Neuronal stem cell (in vitro differentiated cells): Measurements from ENCODE around the gene MED13L.
"Not testable (repeated sequence)": the region's sequence is repeated elsewhere in the genome, so short reads cannot be mapped to it uniquely, and the experiment has no call there.

ENCODE experiments used
- DNase-seq: peaks from one replicate; pipeline ENCODE4 v3.0.0-alpha.2; 2013; ENCODE audit warnings: low spot score
- H2AFZ ChIP-seq: one replicate; pipeline ENCODE4 v1.6.1; 2013; ENCODE audit warnings: mild to moderate bottlenecking, low read length, inconsistent platforms
- H2AK5ac ChIP-seq: 2 replicates; pipeline ENCODE4 v1.6.1; 2013; ENCODE audit warnings: low read depth, mild to moderate bottlenecking, inconsistent platforms, low read length, moderate library complexity, mixed read lengths
- H2BK120ac ChIP-seq: 2 replicates; pipeline ENCODE4 v1.6.1; 2013; ENCODE audit warnings: low read depth, mild to moderate bottlenecking, inconsistent platforms, low read length, moderate library complexity, mixed read lengths
- H2BK12ac ChIP-seq: one replicate; pipeline ENCODE4 v1.6.1; 2013; ENCODE audit warnings: low read length, inconsistent platforms
- H2BK15ac ChIP-seq: 2 replicates; pipeline ENCODE4 v1.6.1; 2013; ENCODE audit warnings: mild to moderate bottlenecking, low read length, inconsistent platforms, mixed read lengths
- H2BK5ac ChIP-seq: one replicate; pipeline ENCODE4 v1.6.1; 2013; ENCODE audit warnings: inconsistent platforms, mild to moderate bottlenecking, low read length, moderate library complexity
- H3K14ac ChIP-seq: one replicate; pipeline ENCODE4 v1.6.1; 2013; ENCODE audit warnings: low read length, inconsistent platforms
- H3K18ac ChIP-seq: 2 replicates; pipeline ENCODE4 v1.6.1; 2013; ENCODE audit warnings: low read length, inconsistent platforms
- H3K23ac ChIP-seq: 2 replicates; pipeline ENCODE4 v1.6.1; 2013; ENCODE audit warnings: low read depth, mild to moderate bottlenecking, mixed read lengths, low read length, inconsistent platforms; ENCODE audit not compliant: poor library complexity
- H3K27ac ChIP-seq: replicated peaks from 3 replicates; pipeline ENCODE4 v1.5.1; 2013; ENCODE audit warnings: low read length, inconsistent platforms
- H3K27me3 ChIP-seq, 3 experiments: 2 replicates each; pipeline ENCODE4 v1.6.1; 2013; ENCODE audit warnings: low read length in 3 of 3, mild to moderate bottlenecking in 2 of 3, inconsistent platforms in 1 of 3, low read depth in 1 of 3, mixed read lengths in 1 of 3, moderate library complexity in 1 of 3; ENCODE audit not compliant: control insufficient read depth in 3 of 3, insufficient read depth in 3 of 3
- H3K36me3 ChIP-seq, 2 donors: replicated peaks in 1 of 2; 2 replicates each; pipeline ENCODE4 v1.6.1; 2013; ENCODE audit warnings: low read length in 2 of 2; ENCODE audit not compliant: control insufficient read depth in 2 of 2, insufficient read depth in 2 of 2
- H3K4ac ChIP-seq: 2 replicates; pipeline ENCODE4 v1.6.1; 2013; ENCODE audit warnings: inconsistent platforms, mild to moderate bottlenecking, low read length, moderate library complexity
- H3K4me1 ChIP-seq, 2 donors: 1 replicate in 1 of 2; 2 replicates in 1 of 2; pipeline ENCODE4 v1.6.1; 2013; ENCODE audit warnings: low read length in 2 of 2, low read depth in 1 of 2; ENCODE audit not compliant: control insufficient read depth in 2 of 2, insufficient read depth in 1 of 2
- H3K4me2 ChIP-seq: one replicate; pipeline ENCODE4 v1.6.1; 2013; ENCODE audit warnings: mild to moderate bottlenecking, low read length, inconsistent platforms; ENCODE audit not compliant: insufficient read depth, poor library complexity, severe bottlenecking
- H3K4me3 ChIP-seq, 2 donors: 2 replicates each; pipeline ENCODE4 v1.5.1; 2013; ENCODE audit warnings: low read length in 2 of 2, mild to moderate bottlenecking in 2 of 2, inconsistent platforms in 1 of 2, moderate library complexity in 1 of 2
- H3K79me1 ChIP-seq: one replicate; pipeline ENCODE4 v1.6.1; 2013; ENCODE audit warnings: low read depth, mild to moderate bottlenecking, inconsistent platforms, low read length, moderate library complexity
- H3K9ac ChIP-seq: one replicate; pipeline ENCODE4 v1.6.1; 2013; ENCODE audit warnings: mild to moderate bottlenecking, low read depth, low read length, inconsistent platforms; ENCODE audit not compliant: poor library complexity
- H3K9me3 ChIP-seq, 2 donors: replicated peaks in 1 of 2; 2 replicates each; pipeline versions ENCODE3 to v1.6.1; 2013; ENCODE audit warnings: low read length in 2 of 2, mild to moderate bottlenecking in 2 of 2, inconsistent platforms in 1 of 2, low read depth in 1 of 2, mixed read lengths in 1 of 2, moderate library complexity in 1 of 2; ENCODE audit not compliant: control insufficient read depth in 2 of 2, insufficient read depth in 1 of 2
- H4K8ac ChIP-seq: one replicate; pipeline ENCODE4 v1.6.1; 2013; ENCODE audit warnings: low read depth, mild to moderate bottlenecking, inconsistent platforms, low read length, moderate library complexity
- H4K91ac ChIP-seq: one replicate; pipeline ENCODE4 v1.6.1; 2013; ENCODE audit warnings: low read length, low read depth, mild to moderate bottlenecking, inconsistent platforms; ENCODE audit not compliant: poor library complexity
- WGBS, 2 donors: extraction: QIAGEN DNeasy Blood & Tissue Kit; methylation state at CpG; one replicate each; pipeline ENCODE4 v1.1.7; 2013; ENCODE audit warnings: missing lambda C conversion rate in 2 of 2, mixed read lengths in 1 of 2; ENCODE audit not compliant: insufficient read length in 2 of 2, insufficient replicate concordance in 1 of 2; ENCODE audit errors: extremely low coverage in 2 of 2; 5-methylcytosine and 5-hydroxymethylcytosine counted together

The MED13L gene

DNA sequence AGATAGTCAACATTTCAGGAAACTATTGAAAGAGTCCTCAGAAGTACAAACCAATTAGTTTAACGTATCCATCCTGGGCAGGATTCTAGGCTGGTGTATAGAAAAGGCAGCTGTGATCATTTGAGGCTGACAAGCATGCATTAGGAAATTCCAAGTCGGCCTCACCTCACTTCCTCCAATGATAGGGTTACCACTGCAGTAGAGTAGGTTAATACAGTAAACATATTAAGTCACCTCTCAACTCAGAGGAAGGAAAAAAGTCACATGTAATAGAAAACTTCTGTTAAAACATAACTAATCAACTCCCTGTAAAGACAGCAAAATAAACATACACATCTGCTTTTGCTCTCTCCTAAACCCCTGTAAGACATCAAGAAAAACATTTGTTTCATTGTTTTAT is 33.5 kb downstream of the MED13L start:
- H3K36me3 ChIP-seq, result no peaks in the 10 kb centered on the region

DNA sequence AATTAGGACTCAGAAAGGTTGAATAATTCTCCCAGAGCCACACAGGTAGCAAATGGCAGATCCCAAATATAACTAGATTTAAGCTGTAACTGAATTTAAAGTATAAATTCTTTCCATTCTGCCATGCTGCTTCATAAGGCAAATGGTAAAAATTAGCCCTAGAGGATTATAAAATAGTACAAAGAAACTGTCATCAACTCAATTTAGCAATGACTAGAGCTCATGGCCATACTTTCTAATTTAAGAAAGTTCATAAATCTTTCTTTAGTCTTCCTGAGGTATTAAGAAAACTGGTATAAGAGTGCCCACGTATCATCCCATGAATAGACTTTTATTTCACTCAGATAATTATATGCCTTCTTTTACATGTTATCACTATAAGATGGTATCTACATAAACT is 34.8 kb downstream of the MED13L start:
- Histone ChIP-seq H3K27me3 (no peaks in the 10 kb centered on the region), H3K23ac (no peak overlapping the region), H3K4me1 (peaks cover 0 to 11% of the 10 kb centered on the region in 2 donors), H2BK15ac (no peak overlapping the region), H2AFZ (no peak overlapping the region), H2BK120ac (no peak overlapping the region), H3K27ac (no peak overlapping the region), H3K4me2 (no peak overlapping the region), H3K18ac (no peak overlapping the region), H3K9ac (no peak overlapping the region), H2BK12ac (no peak overlapping the region), H3K36me3 (no peaks in the 10 kb centered on the region), H3K9me3 (no peaks in the 10 kb centered on the region), H3K4me3 (no peak overlapping the region), H3K79me1 (no peaks in the 10 kb centered on the region), H2BK5ac (no peak overlapping the region), H4K91ac (no peak overlapping the region), H2AK5ac (no peak overlapping the region), H4K8ac (no peak overlapping the region), H3K4ac (no peak overlapping the region), H3K14ac (no peak overlapping the region)
- WGBS, 2 donors, result no CpG with 5 or more reads among the region's 1 CpG
- no peak for DNase-seq

More for the DNA sequence above, 33.5 kb downstream of the MED13L start:
- no CpG with 5 or more reads among the region's 2 CpGs for WGBS, 2 donors
- Histone ChIP-seq H3K9ac (no peak overlapping the region), H2BK12ac (no peak overlapping the region), H3K4me2 (no peak overlapping the region), H2BK5ac (no peak overlapping the region), H3K4ac (no peak overlapping the region), H3K4me1 (peaks cover 0 to 14% of the 10 kb centered on the region in 2 donors), H4K91ac (no peak overlapping the region), H3K23ac (no peak overlapping the region), H3K4me3 (no peak overlapping the region), H2AK5ac (no peak overlapping the region), H3K9me3 (no peaks in the 10 kb centered on the region), H3K14ac (no peak overlapping the region), H3K27me3 (no peaks in the 10 kb centered on the region), H3K27ac (no peak overlapping the region), H2AFZ (no peak overlapping the region), H3K18ac (no peak overlapping the region), H2BK120ac (no peak overlapping the region), H4K8ac (no peak overlapping the region), H3K79me1 (no peaks in the 10 kb centered on the region), H2BK15ac (no peak overlapping the region)
- DNase-seq, result no peak

DNA sequence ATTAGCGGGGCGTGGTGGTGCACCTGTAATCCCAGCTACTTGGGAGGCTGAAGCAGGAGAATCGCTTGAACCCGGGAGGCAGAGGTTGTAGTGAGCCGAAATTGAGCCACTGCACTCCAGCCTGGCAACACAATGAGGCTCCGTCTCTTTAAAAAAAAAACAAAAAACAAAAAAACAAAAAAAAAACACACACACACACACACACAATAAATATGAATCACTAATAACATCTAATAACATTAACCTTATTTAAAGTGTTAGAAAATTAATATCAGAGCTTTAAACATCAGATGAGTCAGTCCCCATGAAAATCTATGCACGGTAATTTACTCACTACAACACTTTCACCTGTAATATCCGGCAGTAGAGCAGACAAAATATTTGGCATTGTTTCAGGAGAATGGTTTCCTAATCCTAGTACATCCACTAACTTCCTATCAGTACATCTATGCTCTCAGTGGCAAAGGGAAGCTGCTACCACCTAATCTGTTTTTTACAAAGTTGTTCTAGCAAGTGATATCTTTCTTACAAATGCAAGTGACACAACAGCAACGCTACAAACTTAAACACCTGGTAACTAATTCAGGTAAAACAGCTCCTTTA is 36.2 kb downstream of the MED13L start:
- H3K4me2 ChIP-seq, result no peak overlapping the region
- no peak overlapping the region for H2BK15ac ChIP-seq
- no peak overlapping the region for H2BK120ac ChIP-seq
- no CpG with 5 or more reads among the region's 9 CpGs for WGBS, 2 donors
- no peak overlapping the region for H2AFZ ChIP-seq
- no peak overlapping the region for H4K8ac ChIP-seq
- H3K9me3 ChIP-seq, result no peaks in the 10 kb centered on the region
- no peak overlapping the region for H2BK5ac ChIP-seq
- no peak overlapping the region for H3K4me3 ChIP-seq
- no peak overlapping the region for H3K18ac ChIP-seq
- H2BK12ac ChIP-seq, result no peak overlapping the region
- no peak for DNase-seq
- no peaks in the 10 kb centered on the region for H3K27me3 ChIP-seq
- H3K4me1 ChIP-seq, result peaks cover 4 to 9% of the 10 kb centered on the region in 2 donors
- no peaks in the 10 kb centered on the region for H3K79me1 ChIP-seq
- H3K27ac ChIP-seq, result no peak overlapping the region
- H3K4ac ChIP-seq, result no peak overlapping the region
- no peak overlapping the region for H3K23ac ChIP-seq
- no peak overlapping the region for H4K91ac ChIP-seq
- H3K36me3 ChIP-seq, result no peaks in the 10 kb centered on the region
- H3K9ac ChIP-seq, result no peak overlapping the region
- no peak overlapping the region for H3K14ac ChIP-seq
- no peak overlapping the region for H2AK5ac ChIP-seq

DNA sequence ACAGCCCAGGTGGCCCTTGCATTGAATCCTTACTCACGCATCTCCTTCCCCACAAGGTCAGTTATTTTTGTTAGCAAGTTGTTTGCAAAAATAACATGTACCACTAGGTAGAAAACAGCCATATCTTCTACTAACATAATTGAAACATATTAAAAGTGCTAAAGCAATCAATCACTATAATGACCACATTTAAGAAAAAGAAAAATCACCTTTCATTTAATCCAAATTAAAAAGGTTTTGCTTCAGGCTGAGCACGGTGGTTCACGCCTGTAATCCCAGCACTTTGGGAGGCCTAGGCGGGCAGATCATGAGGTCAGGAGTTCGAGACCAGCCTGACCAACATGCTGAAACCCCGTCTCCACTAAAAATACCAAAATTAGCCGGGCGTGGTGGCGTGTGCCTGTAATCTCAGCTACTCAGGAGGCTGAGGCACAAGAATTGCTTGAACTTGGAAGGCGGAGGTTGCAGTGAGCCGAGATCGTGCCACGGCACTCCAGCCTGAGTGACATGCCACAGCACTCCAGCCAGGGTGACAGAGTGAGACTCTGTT is 38.8 kb downstream of the MED13L start:
- not testable (repeated sequence) for H3K14ac ChIP-seq, H3K4ac ChIP-seq, DNase-seq

More for the DNA sequence above, 38.8 kb downstream of the MED13L start:
- H2BK5ac ChIP-seq, H4K8ac ChIP-seq, H3K23ac ChIP-seq, H3K27me3 ChIP-seq, H3K27ac ChIP-seq, H3K9me3 ChIP-seq, H2AFZ ChIP-seq, H3K18ac ChIP-seq, H3K4me1 ChIP-seq, H3K4me3 ChIP-seq, H3K4me2 ChIP-seq, H3K79me1 ChIP-seq, H3K36me3 ChIP-seq, H2BK15ac ChIP-seq, H2BK120ac ChIP-seq, H2AK5ac ChIP-seq, H3K9ac ChIP-seq, H2BK12ac ChIP-seq, H4K91ac ChIP-seq: not testable (repeated sequence)
- WGBS, 2 donors, result no CpG with 5 or more reads among the region's 13 CpGs
